DND-41 (cell line): ENCODE data around the gene SYCE3.

ENCODE experiments used
- ATAC-seq: fragments of 200-7000 bp; cut with Tn5 transposase; 3 replicates; pipeline ENCODE4 v1.9.1; 2021; ENCODE audit warnings: low read depth; ENCODE audit not compliant: insufficient read depth
- DNase-seq: peaks from one replicate; pipeline ENCODE4 v3.0.0-alpha.2; 2020
- H2AFZ ChIP-seq: 2 replicates; pipeline ENCODE4 v1.6.0; 2012; ENCODE audit warnings: low read depth, low read length
- H3K27ac ChIP-seq: 2 replicates; pipeline ENCODE4 v1.5.1; 2012; ENCODE audit warnings: low read length, inconsistent platforms
- H3K27me3 ChIP-seq: fragments of 200-600 bp; sonication (generic); 2 replicates; pipeline ENCODE4 v1.6.0; 2012; ENCODE audit warnings: low read length, mild to moderate bottlenecking, inconsistent platforms; ENCODE audit not compliant: insufficient read depth, poor library complexity
- H3K36me3 ChIP-seq: 2 replicates; pipeline ENCODE4 v1.5.1; 2012; ENCODE audit warnings: low read length, inconsistent platforms; ENCODE audit not compliant: insufficient read depth
- H3K4me1 ChIP-seq: 2 replicates; pipeline ENCODE4 v1.5.1; 2012; ENCODE audit warnings: mild to moderate bottlenecking, low read length; ENCODE audit not compliant: insufficient read depth
- H3K4me2 ChIP-seq: 2 replicates; pipeline ENCODE4 v1.6.0; 2012; ENCODE audit warnings: mild to moderate bottlenecking, moderate library complexity, low read length, inconsistent platforms; ENCODE audit not compliant: insufficient read depth
- H3K4me3 ChIP-seq, 2 experiments: fragments of 200-600 bp in 1 of 2; shearing (Covaris generic) in 1 of 2; 2 replicates each; pipeline ENCODE4 v1.5.1; 2012 to 2016; ENCODE audit warnings: inconsistent platforms in 2 of 2, low read length in 2 of 2, mild to moderate bottlenecking in 2 of 2, low read depth in 1 of 2, moderate library complexity in 1 of 2
- H3K79me2 ChIP-seq: 2 replicates; pipeline ENCODE4 v1.6.0; 2012; ENCODE audit warnings: low read length, inconsistent platforms; ENCODE audit not compliant: insufficient read depth
- H3K9ac ChIP-seq: 2 replicates; pipeline ENCODE4 v1.6.0; 2012; ENCODE audit warnings: low read depth, mild to moderate bottlenecking, inconsistent platforms, low read length, moderate library complexity
- H3K9me3 ChIP-seq: 2 replicates; pipeline ENCODE4 v1.5.1; 2012; ENCODE audit warnings: low read length, moderate library complexity, mild to moderate bottlenecking, inconsistent platforms; ENCODE audit not compliant: insufficient read depth, severe bottlenecking
- H4K20me1 ChIP-seq: 2 replicates; pipeline ENCODE4 v1.6.0; 2012; ENCODE audit warnings: low read length; ENCODE audit not compliant: insufficient read depth
- CTCF ChIP-seq: IDR thresholded peaks from 2 replicates; pipeline ENCODE4 v1.5.1; 2012; ENCODE audit warnings: borderline replicate concordance, low read length, moderate library complexity, mild to moderate bottlenecking; ENCODE audit not compliant: poor library complexity, severe bottlenecking; ENCODE audit errors: extremely low read depth
- EZH2 ChIP-seq: IDR thresholded peaks from 3 replicates; pipeline ENCODE4 v1.6.1; 2012; ENCODE audit warnings: borderline replicate concordance, low read depth, mild to moderate bottlenecking, moderate library complexity, low read length, inconsistent platforms; ENCODE audit not compliant: severe bottlenecking

SYCE3 gene

DNA sequence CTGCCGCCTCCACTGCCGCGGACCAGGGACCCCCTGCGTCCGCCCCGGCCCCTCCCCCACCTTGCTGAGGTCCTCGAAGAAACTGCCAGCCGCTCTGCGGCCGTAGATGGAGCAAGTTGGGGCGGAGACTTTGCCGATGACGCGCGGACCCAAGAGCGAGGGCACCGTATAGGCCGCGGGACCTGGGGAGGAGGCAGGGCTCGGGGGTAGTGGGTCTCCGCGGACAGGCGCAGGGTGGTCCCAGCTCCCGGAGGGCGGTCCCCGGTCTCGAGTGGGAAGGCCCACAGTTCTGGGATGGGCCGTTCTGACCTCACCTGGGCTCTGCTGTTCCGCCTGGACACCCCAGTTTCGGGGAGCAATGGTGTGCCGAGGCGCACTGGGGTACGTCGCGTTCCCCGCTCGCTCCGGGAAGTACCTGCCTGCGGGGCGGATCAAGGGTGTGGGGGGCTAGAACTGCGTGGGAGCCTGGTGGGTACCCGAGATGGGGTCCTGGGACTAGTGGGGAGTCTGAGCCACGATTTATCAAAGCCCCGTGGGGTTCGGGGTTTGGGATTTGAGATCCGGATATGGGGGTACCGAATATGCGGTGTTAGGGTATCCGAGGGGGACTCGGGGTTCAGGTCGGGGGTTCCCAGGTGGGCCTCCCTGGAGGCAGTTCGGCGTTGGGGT, 31.7 kb downstream of the SYCE3 start:
- Histone ChIP-seq H3K4me1 (peaks cover 15% of the 10 kb centered on the region), H3K36me3 (no peaks in the 10 kb centered on the region; the same call in 1 of the 2 replicates), H3K9me3 (no peaks in the 10 kb centered on the region), H3K27ac (no peak overlapping the region), H3K4me3 (no peak overlapping the region), H3K9ac (no peak overlapping the region), H3K27me3 (no peaks in the 10 kb centered on the region), H3K79me2 (peaks cover 11% of the 10 kb centered on the region), H3K4me2 (no peak overlapping the region), H2AFZ (no peak overlapping the region), H4K20me1 (peaks cover 5% of the 10 kb centered on the region; the same call in 1 of the 2 replicates)
- DNase-seq = no peak
- ATAC-seq = no peak
- TF ChIP-seq EZH2 (no peak), CTCF (no peak)

DNA sequence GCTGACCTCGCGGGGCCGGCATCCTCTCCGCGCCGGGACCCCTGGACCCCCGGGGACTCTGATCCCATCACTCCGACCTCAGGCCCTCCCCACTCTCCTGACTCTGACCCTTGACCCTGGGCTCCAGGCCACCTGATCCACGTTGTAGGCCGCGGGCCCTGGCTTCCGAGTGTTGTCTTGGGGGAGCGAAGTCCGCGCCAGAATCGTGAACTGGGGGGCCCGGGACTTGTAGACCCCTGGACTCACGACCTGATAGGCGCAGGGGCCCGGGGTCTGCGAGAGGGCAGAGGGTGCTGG, 32.2 kb downstream of the SYCE3 start:
- TF ChIP-seq CTCF (no peak), EZH2 (no peak)
- H3K4me2 ChIP-seq = no peak overlapping the region
- no peaks in the 10 kb centered on the region; the same call in 1 of the 2 replicates for H3K36me3 ChIP-seq
- no peak overlapping the region for H3K9ac ChIP-seq
- DNase-seq = no peak
- no peaks in the 10 kb centered on the region for H3K27me3 ChIP-seq
- no peak overlapping the region for H3K27ac ChIP-seq
- H3K4me3 ChIP-seq = no peak overlapping the region
- no peak for ATAC-seq
- no peak overlapping the region for H2AFZ ChIP-seq
- H3K79me2 ChIP-seq = peaks cover 11% of the 10 kb centered on the region
- H4K20me1 ChIP-seq = peaks cover 5% of the 10 kb centered on the region; the same call in 1 of the 2 replicates
- H3K4me1 ChIP-seq = peaks cover 15% of the 10 kb centered on the region
- no peaks in the 10 kb centered on the region for H3K9me3 ChIP-seq

DNA sequence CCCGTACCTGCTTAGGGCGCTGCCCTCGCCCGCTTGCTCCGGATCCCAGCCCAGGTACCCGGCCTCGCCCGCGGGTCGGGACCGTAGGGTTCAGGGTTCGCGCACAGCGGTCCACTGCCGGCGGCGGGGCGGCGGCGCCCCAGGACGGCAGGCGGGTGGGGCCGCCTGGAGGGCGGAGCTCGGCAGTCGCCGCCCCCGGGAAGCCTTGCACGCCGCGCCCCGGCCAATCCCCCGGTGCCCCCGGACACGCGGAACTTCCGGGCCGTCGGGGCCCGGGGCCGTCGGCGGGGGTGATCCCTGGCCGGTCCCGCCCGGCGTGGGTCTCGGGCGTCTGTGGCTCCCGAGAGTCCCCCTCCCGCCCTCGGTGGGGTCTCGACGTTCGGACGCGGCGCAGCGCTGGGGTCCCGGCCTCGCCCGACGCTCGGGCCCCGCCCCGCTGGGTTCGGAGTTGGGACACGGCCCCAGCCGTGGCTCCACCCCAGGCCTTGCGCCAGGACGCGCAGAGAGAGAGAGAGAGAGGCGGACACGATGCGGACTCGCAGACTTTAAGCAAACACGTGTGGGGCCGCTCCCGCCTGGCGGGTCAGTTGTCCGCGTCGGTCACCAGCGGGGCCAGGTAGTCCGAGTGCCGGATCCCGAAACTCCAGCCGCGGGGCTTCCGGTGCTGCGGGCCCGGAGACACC, 32.7 kb downstream of the SYCE3 start, which contains the start of gene TYMP:
Gene TYMP (minus strand): TSS at position 116 of the 683 bp plus-strand sequence. CDS start 303 bp downstream, outside the sequence.
- Histone ChIP-seq H3K9me3 (no peaks in the 10 kb centered on the region), H4K20me1 (peaks cover 5% of the 10 kb centered on the region; the same call in 1 of the 2 replicates), H3K4me1 (peaks cover 15% of the 10 kb centered on the region), H3K4me3 (no peak within 1 kb of the TSS), H3K27ac (no peak within 1 kb of the TSS), H3K79me2 (peaks cover 15% of the 10 kb centered on the region), H3K36me3 (no peaks in the 10 kb centered on the region; the same call in 1 of the 2 replicates), H3K9ac (no peak within 1 kb of the TSS), H3K4me2 (no peak within 1 kb of the TSS), H2AFZ (no peak within 1 kb of the TSS), H3K27me3 (no peaks in the 10 kb centered on the region)
- DNase-seq = no peak
- TF ChIP-seq CTCF (no peak), EZH2 (no peak)
- ATAC-seq = no peak
